Measurements from ENCODE around the gene LYVE1. TPM values are rescaled to one million over a fixed set of nuclear protein-coding genes. Genes with fewer than 3 reads are reported as not detected.

The LYVE1 gene
- total RNA-seq, 2 experiments from 2014 or later, result not detected

DNA sequence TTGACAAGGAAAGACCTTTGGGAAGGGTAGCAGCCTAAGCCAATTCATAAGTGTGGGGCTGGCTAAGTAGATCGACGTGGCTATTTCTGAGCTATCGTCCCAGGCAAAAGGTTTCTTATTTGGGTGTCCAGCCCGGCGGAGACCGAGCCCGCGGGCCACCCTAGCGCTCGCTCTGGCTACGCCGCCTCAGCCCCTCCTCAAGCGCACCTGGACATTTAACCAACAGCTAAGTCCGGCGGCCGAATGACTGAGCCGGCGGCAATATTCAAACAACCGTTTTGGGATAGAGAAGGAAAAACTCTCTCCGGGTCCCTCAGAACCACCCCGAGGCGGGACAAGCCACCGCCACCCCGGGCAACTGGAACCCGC is 27.9 kb downstream of the LYVE1 start:
- ATAC-seq (ENCODE audit: low read depth) (peak; percentile 14), DNase-seq (no peak)
- peaks cover 2% of the 10 kb centered on the region for H3K36me3 Mint-ChIP-seq
- peak overlapping the region; percentile 75 for H3K27ac Mint-ChIP-seq
- peaks cover 7% of the 10 kb centered on the region for H3K9me3 Mint-ChIP-seq
- peak overlapping the region; percentile 90 for H3K4me3 Mint-ChIP-seq
- peaks cover 2% of the 10 kb centered on the region for H3K27me3 Mint-ChIP-seq
- H3K4me1 Mint-ChIP-seq, result peaks cover 20% of the 10 kb centered on the region
- POLR2A ChIA-PET, result interaction anchor here (1.0 to 2.5 kb wide), 9 partner anchors 9 to 127 kb away, joined by 3 to 22 read pairs (median 4); no protein-coding TSS in a partner anchor

DNA sequence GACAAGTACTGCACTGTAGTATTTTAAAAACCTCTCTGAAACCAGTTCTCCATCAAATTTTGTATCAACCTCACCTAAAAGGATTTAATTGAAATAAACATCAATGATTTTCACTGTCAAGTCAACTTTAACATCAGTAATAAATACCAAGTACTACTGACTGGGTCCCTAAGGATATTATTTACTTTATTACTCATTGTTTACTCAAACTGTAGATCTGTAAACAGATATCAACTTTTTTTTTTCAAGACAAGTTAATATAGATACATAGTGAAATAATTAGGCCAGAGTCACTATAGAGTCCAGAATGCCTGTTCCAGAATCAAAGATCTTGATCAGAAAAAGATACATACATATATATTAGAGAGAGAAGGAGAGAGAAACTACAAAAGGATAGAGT is 29.1 kb downstream of the LYVE1 start:
- Mint-ChIP-seq H3K27ac (no peak overlapping the region), H3K9me3 (peaks cover 6% of the 10 kb centered on the region), H3K4me1 (peaks cover 20% of the 10 kb centered on the region), H3K27me3 (peaks cover 2% of the 10 kb centered on the region), H3K4me3 (peak overlapping the region; percentile 90), H3K36me3 (peaks cover 2% of the 10 kb centered on the region)
- DNase-seq, result no peak
- POLR2A ChIA-PET, result interaction anchor here (0.7 to 2.5 kb wide), 4 partner anchors 12 to 126 kb away, joined by 3 to 22 read pairs (median 4); no protein-coding TSS in a partner anchor
- ATAC-seq (ENCODE audit: low read depth), result no peak

DNA sequence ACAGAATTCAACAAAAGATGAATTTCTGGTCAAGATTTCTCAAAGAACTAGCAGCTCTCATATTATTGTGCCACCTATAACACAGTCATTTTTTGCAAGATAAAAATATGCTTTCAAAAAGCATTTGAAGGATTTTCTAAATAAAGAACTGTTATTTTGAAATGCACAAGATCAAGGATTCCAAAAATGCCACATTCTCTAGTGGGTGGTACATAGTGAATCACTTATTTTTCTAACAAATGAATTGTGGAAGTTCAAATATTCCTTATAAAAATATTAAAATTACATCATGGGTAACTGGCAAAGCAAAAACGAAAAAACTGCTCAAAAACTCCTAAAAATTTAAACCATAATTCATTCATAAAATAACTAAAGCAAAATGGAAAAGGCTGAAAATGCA is 29.5 kb downstream of the LYVE1 start:
- POLR2A ChIA-PET, result no interaction called here
- peaks cover 3% of the 10 kb centered on the region for H3K9me3 Mint-ChIP-seq
- peaks cover 20% of the 10 kb centered on the region for H3K4me1 Mint-ChIP-seq
- DNase-seq (no peak), ATAC-seq (ENCODE audit: low read depth) (no peak)
- no peak overlapping the region for H3K4me3 Mint-ChIP-seq
- H3K36me3 Mint-ChIP-seq, result peaks cover under 1% of the 10 kb centered on the region
- peaks cover 2% of the 10 kb centered on the region for H3K27me3 Mint-ChIP-seq
- H3K27ac Mint-ChIP-seq, result no peak overlapping the region

DNA sequence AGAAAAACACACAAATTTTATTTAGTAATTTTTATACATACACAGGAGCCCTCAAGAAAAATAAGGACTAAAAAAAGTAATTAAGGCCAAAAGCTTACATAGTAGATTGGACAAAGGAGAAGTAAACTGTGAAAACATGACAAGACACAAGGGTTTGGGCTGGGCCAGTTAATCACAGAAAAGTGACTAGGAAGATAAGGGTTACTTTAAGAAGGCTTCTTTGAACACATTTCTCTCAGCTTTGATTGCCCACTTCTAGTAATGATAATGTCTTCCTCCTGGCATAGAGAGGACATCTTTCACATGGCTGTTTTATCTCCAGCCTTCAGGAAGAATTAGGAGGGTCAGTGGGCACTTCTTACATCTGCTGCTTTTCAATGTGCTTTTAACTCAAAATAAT is 30.9 kb downstream of the LYVE1 start:
- POLR2A ChIA-PET, result interaction anchor here (0.6 kb wide), 1 partner anchor 132 kb away, joined by 4 read pairs; no protein-coding TSS in a partner anchor
- Mint-ChIP-seq H3K4me1 (peaks cover 20% of the 10 kb centered on the region), H3K9me3 (no peaks in the 10 kb centered on the region), H3K4me3 (no peak overlapping the region), H3K27me3 (no peaks in the 10 kb centered on the region), H3K36me3 (peaks cover 5% of the 10 kb centered on the region), H3K27ac (no peak overlapping the region)
- no peak for DNase-seq
- ATAC-seq (ENCODE audit: low read depth), result no peak

DNA sequence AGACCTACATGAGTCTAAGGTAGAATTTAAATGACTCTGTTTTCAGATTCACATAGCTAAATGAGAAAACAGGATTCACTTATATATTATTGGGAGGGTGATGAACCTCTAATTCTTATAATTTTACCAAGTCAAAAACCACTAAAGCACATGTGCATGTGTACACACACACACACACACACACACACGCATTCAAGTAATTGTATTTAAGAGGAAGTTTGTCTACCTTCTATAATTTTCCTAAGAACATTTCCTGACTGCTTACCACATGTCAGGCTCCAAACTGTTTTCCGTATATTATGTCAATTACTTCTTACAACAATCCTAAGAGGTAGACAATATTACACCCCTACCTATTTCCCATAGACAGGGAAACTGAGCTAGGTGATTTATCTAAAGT is 34.1 kb downstream of the LYVE1 start:
- POLR2A ChIA-PET, result no interaction called here

DNA sequence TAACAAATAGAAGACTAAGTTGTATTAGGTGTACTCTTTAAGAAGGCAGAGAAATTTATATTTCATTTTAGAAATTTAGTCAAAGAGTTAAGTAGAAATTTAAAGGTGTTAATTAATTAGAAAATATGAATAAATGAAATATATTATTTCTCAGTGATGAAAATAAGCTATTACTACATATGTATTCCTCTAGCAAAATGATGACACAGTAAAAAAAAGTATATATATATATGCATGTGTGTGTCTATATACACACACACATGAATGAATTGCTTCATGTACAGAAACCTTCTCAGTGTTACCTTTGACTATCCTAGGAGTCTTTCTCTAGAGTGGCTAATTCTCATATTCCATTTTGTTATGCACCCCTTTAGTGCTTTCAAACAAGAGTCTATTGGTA is 35.1 kb downstream of the LYVE1 start:
- DNase-seq (no peak), ATAC-seq (ENCODE audit: low read depth) (no peak)
- H3K27me3 Mint-ChIP-seq, result no peaks in the 10 kb centered on the region
- H3K4me3 Mint-ChIP-seq, result no peak overlapping the region
- no peak overlapping the region for H3K27ac Mint-ChIP-seq
- POLR2A ChIA-PET, result no interaction called here
- peaks cover 9% of the 10 kb centered on the region for H3K4me1 Mint-ChIP-seq
- no peaks in the 10 kb centered on the region for H3K9me3 Mint-ChIP-seq
- peaks cover 5% of the 10 kb centered on the region for H3K36me3 Mint-ChIP-seq

More for the DNA sequence above, 34.1 kb downstream of the LYVE1 start:
- H3K27me3 Mint-ChIP-seq, result no peaks in the 10 kb centered on the region
- H3K4me1 Mint-ChIP-seq, result peaks cover 9% of the 10 kb centered on the region
- H3K36me3 Mint-ChIP-seq, result peaks cover 5% of the 10 kb centered on the region
- ATAC-seq (ENCODE audit: low read depth) (no peak), DNase-seq (no peak)
- no peak overlapping the region for H3K4me3 Mint-ChIP-seq
- H3K9me3 Mint-ChIP-seq, result no peaks in the 10 kb centered on the region
- no peak overlapping the region for H3K27ac Mint-ChIP-seq

DNA sequence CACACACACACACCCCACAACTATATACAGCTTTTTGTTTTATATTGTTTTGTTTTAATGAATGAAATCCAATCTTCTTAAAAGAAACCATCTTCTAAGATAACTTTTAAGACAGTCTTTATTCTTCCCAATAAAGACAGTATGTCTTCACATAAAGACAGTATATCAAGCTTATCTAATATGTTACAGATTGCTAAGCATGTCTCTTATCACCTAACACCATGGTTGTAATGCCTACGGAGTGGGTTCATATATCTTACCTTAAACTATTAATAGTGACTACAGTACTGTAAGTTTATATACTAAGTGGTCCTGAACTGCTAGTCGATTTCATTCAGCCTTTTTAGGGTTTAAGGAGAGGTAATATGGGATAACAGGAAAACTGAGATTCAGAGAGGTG is 35.9 kb downstream of the LYVE1 start:
- Mint-ChIP-seq H3K27me3 (no peaks in the 10 kb centered on the region), H3K4me3 (no peak overlapping the region), H3K9me3 (no peaks in the 10 kb centered on the region), H3K4me1 (peaks cover 8% of the 10 kb centered on the region), H3K27ac (no peak overlapping the region), H3K36me3 (peaks cover 7% of the 10 kb centered on the region)
- POLR2A ChIA-PET, result no interaction called here
- ATAC-seq (ENCODE audit: low read depth) (no peak), DNase-seq (no peak)

DNA sequence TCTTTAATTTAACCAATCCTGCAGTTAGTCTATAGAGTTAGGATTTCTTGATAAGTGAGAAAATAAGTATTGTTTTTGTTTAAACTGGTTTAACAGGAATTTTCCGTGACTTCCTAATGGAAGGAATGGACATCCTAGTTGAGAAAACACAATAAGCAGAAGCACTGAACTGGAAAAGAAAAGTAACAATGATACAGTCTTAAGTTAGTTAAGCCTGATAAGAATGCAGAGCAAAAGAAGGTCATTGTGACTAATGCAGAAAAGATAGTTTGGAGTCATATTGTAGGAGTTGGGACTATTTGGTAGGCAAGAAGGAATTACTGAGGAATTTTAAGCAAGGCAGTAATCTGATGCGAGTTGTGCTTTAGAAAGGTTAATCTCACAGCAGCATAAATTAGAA is 39.2 kb downstream of the LYVE1 start:
- POLR2A ChIA-PET, result interaction anchor here (1.5 kb wide), 1 partner anchor 12 kb away, joined by 4 read pairs; the partner anchor contains the start of gene RNF141

DNA sequence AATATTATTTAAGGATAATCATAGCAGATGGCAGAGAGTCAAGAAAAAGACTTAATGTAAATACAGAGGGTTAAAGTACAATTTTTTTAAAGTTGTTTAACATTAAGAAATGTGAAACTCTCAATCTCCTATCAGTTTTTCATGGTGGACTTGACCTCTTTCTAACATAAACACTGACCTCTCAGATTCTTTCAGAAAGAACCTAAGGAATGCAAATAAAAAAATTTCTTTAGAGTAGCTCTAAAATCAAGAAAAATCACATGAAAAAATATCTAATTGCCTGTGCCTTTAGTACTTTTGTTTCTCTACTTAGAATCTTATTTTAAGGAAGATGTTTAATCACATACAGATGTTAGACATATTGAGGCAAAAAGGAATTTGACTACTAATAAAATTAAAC is 40.3 kb downstream of the LYVE1 start:
- H3K4me3 Mint-ChIP-seq, result no peak overlapping the region

More for the DNA sequence above, 39.2 kb downstream of the LYVE1 start:
- H3K9me3 Mint-ChIP-seq, result no peaks in the 10 kb centered on the region
- peaks cover 13% of the 10 kb centered on the region for H3K4me1 Mint-ChIP-seq
- ATAC-seq (ENCODE audit: low read depth) (no peak), DNase-seq (no peak)
- H3K4me3 Mint-ChIP-seq, result no peak overlapping the region
- H3K27me3 Mint-ChIP-seq, result no peaks in the 10 kb centered on the region
- peaks cover 20% of the 10 kb centered on the region for H3K36me3 Mint-ChIP-seq
- H3K27ac Mint-ChIP-seq, result no peak overlapping the region

DNA sequence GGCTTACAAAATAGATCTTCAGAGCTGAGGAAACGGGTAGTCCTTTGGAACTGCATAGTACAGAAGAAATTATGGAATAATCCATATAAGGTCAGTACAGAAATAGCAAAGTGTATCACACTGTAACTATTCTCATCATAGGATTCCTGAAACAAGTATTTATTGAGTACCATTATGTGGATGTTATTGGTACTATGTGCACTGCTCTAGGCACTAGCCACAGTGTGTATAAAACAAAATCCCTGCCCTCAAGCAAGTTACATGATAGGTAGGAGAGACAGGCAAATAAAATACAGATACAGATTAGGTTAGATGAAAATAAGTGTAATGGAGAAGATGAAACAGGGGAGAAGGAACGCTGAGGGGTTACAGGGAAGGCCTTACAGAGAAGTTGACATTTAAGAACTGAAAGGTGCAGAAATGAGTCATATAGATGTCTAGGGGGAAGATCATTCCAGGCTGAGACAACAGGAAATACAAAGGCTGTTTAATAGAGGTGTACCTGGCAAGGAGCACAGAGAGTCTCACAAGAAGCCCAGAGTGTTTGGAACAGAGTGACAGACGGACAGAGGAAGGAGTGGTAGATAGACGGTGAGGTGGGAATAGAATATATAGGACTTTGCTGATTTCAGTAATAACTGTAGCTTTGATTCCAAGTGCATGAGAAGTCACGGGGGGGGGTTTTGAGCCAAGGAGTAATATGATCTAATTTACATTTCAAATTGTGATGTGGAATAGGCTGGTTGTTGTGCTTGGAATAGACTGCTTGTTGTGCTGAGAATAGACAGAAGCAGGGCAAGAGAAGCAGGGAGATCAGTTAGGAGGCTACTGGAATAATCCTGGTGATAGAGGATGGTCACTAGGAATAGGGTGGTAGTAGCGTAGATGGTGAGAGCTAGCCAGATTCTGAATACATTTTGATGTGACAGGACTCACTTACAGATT is 41.2 kb downstream of the LYVE1 start:
- Mint-ChIP-seq H3K9me3 (no peaks in the 10 kb centered on the region), H3K36me3 (peaks cover 17% of the 10 kb centered on the region), H3K27me3 (no peaks in the 10 kb centered on the region), H3K4me3 (no peak overlapping the region), H3K4me1 (peaks cover 15% of the 10 kb centered on the region), H3K27ac (peak overlapping the region; percentile 5)
- DNase-seq, result no peak
- POLR2A ChIA-PET, result interaction anchor here (0.6 to 1.5 kb wide), 3 partner anchors 13 to 14 kb away, joined by 3 to 5 read pairs (median 4); partner anchors contain the start of gene RNF141
- ATAC-seq (ENCODE audit: low read depth), result peak; percentile 83

More for the DNA sequence above, 40.3 kb downstream of the LYVE1 start:
- Mint-ChIP-seq H3K36me3 (peaks cover 17% of the 10 kb centered on the region), H3K4me1 (peaks cover 15% of the 10 kb centered on the region), H3K9me3 (no peaks in the 10 kb centered on the region), H3K27ac (no peak overlapping the region), H3K27me3 (no peaks in the 10 kb centered on the region)
- DNase-seq (no peak), ATAC-seq (ENCODE audit: low read depth) (no peak)
- POLR2A ChIA-PET, result interaction anchor here (1.5 kb wide), 1 partner anchor 13 kb away, joined by 4 read pairs; the partner anchor contains the start of gene RNF141

DNA sequence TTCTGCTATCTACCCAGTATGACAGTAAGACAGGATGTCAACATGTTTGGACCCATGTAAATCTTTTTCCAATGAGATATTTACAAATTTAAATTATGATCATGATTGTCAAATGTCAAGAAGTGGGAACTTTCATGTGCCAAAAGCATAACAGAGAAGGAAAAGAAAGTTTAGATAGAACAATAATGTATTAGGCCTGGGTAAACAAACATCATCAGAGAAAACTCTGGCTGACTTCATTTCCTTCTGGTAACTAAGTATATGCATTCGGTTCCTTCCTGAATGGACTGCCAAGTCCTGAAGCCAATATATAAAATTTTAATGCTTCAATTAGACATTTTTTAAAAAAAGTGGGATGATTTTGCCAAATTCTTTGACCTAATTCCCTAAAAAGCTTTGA is 44.0 kb downstream of the LYVE1 start:
- POLR2A ChIA-PET, result no interaction called here
- DNase-seq (no peak), ATAC-seq (ENCODE audit: low read depth) (no peak)
- Mint-ChIP-seq H3K36me3 (peaks cover 24% of the 10 kb centered on the region), H3K27ac (no peak overlapping the region), H3K4me1 (peaks cover 15% of the 10 kb centered on the region), H3K9me3 (no peaks in the 10 kb centered on the region), H3K27me3 (no peaks in the 10 kb centered on the region), H3K4me3 (no peak overlapping the region)

DNA sequence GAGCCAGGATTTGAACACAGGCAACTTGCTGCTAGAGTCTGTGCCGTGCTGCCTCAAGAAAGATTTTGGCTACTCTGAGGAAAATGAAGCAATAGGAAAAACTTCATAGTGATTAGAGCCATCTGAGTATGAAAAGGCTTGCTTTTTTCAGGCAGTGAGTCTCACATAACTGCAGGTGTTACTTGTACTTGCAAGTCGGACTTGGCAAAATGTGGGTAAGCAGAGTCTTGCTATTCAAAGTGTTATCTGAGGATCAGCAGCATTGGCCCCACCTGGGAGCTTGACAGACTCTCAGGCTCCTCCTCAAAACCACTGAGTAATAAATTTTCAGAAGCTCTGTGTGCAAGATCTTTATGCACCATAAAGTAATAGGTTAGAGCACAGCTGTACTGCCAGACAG is 45.5 kb downstream of the LYVE1 start:
- no peak overlapping the region for H3K27ac Mint-ChIP-seq
- peaks cover 24% of the 10 kb centered on the region for H3K36me3 Mint-ChIP-seq
- H3K9me3 Mint-ChIP-seq, result no peaks in the 10 kb centered on the region
- no peak for DNase-seq
- POLR2A ChIA-PET, result no interaction called here
- H3K27me3 Mint-ChIP-seq, result no peaks in the 10 kb centered on the region
- peaks cover 15% of the 10 kb centered on the region for H3K4me1 Mint-ChIP-seq
- no peak overlapping the region for H3K4me3 Mint-ChIP-seq
- no peak for ATAC-seq (ENCODE audit: low read depth)

DNA sequence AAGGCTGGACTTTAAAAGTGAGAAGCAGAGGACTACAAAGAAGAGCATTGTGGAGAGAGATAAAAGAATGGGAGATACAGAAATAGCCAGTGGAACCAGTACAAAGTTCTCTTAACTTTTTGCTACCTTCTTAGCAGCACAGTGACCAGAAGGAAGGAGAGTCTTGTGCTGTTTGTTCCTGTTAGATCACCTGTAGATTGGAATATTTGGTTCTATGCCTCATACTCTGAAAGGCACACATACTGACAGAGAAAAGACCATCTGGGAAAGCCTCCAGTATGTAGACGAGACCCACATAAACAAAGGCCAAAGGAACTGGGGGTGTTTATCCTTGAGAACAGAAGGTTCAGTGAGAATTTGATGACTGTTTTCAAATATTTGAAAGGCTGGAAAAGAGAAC is 46.2 kb downstream of the LYVE1 start:
- Mint-ChIP-seq H3K4me1 (peaks cover 10% of the 10 kb centered on the region), H3K9me3 (no peaks in the 10 kb centered on the region), H3K27ac (no peak overlapping the region), H3K36me3 (peaks cover 19% of the 10 kb centered on the region), H3K27me3 (no peaks in the 10 kb centered on the region), H3K4me3 (no peak overlapping the region)
- no peak for DNase-seq
- POLR2A ChIA-PET, result no interaction called here
- no peak for ATAC-seq (ENCODE audit: low read depth)

DNA sequence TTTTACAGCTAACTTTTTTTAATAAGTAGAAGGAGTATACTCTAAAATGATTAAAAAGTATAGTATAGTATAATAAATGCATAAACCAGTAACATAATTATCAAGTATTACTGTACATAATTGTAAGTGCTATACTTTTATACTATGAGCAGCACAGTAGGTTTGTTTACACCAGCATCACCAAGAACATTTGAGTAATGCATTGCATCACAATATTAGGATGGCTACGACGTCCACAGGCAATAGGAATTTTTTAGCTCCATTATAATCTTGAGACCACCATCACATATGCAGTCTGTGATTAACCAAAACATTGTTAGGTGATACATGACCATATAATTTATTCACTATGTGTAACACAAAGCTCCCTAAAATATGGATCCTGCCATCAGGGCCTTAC is 47.9 kb downstream of the LYVE1 start:
- Mint-ChIP-seq H3K9me3 (no peaks in the 10 kb centered on the region), H3K4me3 (no peak overlapping the region), H3K36me3 (peaks cover 13% of the 10 kb centered on the region)

More for the DNA sequence above, 47.9 kb downstream of the LYVE1 start:
- POLR2A ChIA-PET, result interaction anchor here (0.6 kb wide), 3 partner anchors 16 to 102 kb away, joined by 3 to 4 read pairs (median 3); partner anchors contain the start of gene AMPD3
- no peak for DNase-seq
- no peak for ATAC-seq (ENCODE audit: low read depth)
- Mint-ChIP-seq H3K4me1 (peaks cover 2% of the 10 kb centered on the region), H3K27ac (no peak overlapping the region), H3K27me3 (no peaks in the 10 kb centered on the region)

Measured in activated naive CD8-positive, alpha-beta T cell treated with anti-CD3 and anti-CD28 coated beads, Interleukin-2, amount 10 ng/mL, durations not matched to agents 7 days and 5 days (primary cell).